DOHH2 (cell line): ENCODE data around the gene KCTD1.

ENCODE experiments used
- H3F3A ChIP-seq: fragments of 200-600 bp; sonication (generic), shearing (Covaris generic); 2 replicates; pipeline ENCODE4 v1.6.0; 2016; ENCODE audit warnings: antibody characterized with exemption, mild to moderate bottlenecking; ENCODE audit not compliant: control insufficient read depth, insufficient read depth
- H3K27ac ChIP-seq: fragments of 200-600 bp; sonication (generic); 2 replicates; pipeline ENCODE4 v1.5.1; 2014; ENCODE audit warnings: low read depth, mild to moderate bottlenecking, low read length, moderate library complexity
- H3K27me3 ChIP-seq: fragments of 200-600 bp; sonication (generic); 2 replicates; pipeline ENCODE4 v1.6.1; 2014; ENCODE audit warnings: mild to moderate bottlenecking, low read length, mixed read lengths; ENCODE audit not compliant: control insufficient read depth
- H3K36me3 ChIP-seq: fragments of 200-600 bp; sonication (generic); 2 replicates; pipeline ENCODE4 v1.6.1; 2014; ENCODE audit warnings: mild to moderate bottlenecking, low read length, moderate library complexity, mixed read lengths; ENCODE audit not compliant: control insufficient read depth
- H3K4me1 ChIP-seq: fragments of 200-600 bp; sonication (generic); 2 replicates; pipeline ENCODE4 v1.6.1; 2014; ENCODE audit warnings: mild to moderate bottlenecking, low read length, mixed read lengths; ENCODE audit not compliant: control insufficient read depth
- H3K4me2 ChIP-seq: fragments of 200-600 bp; sonication (generic); 2 replicates; pipeline ENCODE4 v1.6.0; 2014; ENCODE audit warnings: mild to moderate bottlenecking, low read length, moderate library complexity
- H3K4me3 ChIP-seq: fragments of 200-600 bp; sonication (generic); 2 replicates; pipeline ENCODE4 v1.5.1; 2014; ENCODE audit warnings: mild to moderate bottlenecking, low read length, mixed read lengths
- H3K79me2 ChIP-seq: fragments of 200-600 bp; sonication (generic); 2 replicates; pipeline ENCODE4 v1.6.1; 2014; ENCODE audit warnings: mild to moderate bottlenecking, low read length, mixed read lengths; ENCODE audit not compliant: control insufficient read depth
- H3K9me2 ChIP-seq: fragments of 200-600 bp; sonication (generic); replicated peaks from 2 replicates; pipeline ENCODE4 v1.6.1; 2014; ENCODE audit warnings: mild to moderate bottlenecking, low read length, mixed read lengths; ENCODE audit not compliant: control insufficient read depth
- H3K9me3 ChIP-seq: fragments of 200-600 bp; sonication (generic); 2 replicates; pipeline ENCODE4 v1.6.1; 2014; ENCODE audit warnings: antibody characterized with exemption, low read length, mixed read lengths; ENCODE audit not compliant: control insufficient read depth, insufficient read depth
- H4K20me1 ChIP-seq: fragments of 200-600 bp; sonication (generic); 2 replicates; pipeline ENCODE4 v1.6.0; 2014; ENCODE audit warnings: low read depth, mild to moderate bottlenecking, antibody characterized with exemption, low read length, moderate library complexity; ENCODE audit not compliant: control insufficient read depth, insufficient read depth
- EZH2phosphoT487 ChIP-seq: fragments of 200-600 bp; sonication (generic); IDR thresholded peaks from 2 replicates; pipeline ENCODE4 v1.6.1; 2017; ENCODE audit warnings: borderline replicate concordance, mild to moderate bottlenecking, antibody characterized with exemption, low read length, moderate library complexity, mixed read lengths
- TF ChIP-seq, protein P1 (sequence below): fragments of 200-600 bp; sonication (generic); IDR thresholded peaks from one replicate; pipeline ENCODE4 v1.5.1; 2014; ENCODE audit warnings: antibody characterized with exemption, mild to moderate bottlenecking, low read depth, low read length; ENCODE audit not compliant: poor library complexity, severe bottlenecking

KCTD1 gene

GRCh38 chr18:26491194-26491816, 57.0 kb downstream of the KCTD1 start:
- H3K4me2 ChIP-seq, result no peak overlapping the region
- H3K9me3 ChIP-seq, result no peaks in the 10 kb centered on the region
- H3K79me2 ChIP-seq, result no peaks in the 10 kb centered on the region
- no peaks in the 10 kb centered on the region for H4K20me1 ChIP-seq
- H3K36me3 ChIP-seq, result no peaks in the 10 kb centered on the region
- no peaks in the 10 kb centered on the region for H3F3A ChIP-seq
- TF ChIP-seq, protein P1, sequence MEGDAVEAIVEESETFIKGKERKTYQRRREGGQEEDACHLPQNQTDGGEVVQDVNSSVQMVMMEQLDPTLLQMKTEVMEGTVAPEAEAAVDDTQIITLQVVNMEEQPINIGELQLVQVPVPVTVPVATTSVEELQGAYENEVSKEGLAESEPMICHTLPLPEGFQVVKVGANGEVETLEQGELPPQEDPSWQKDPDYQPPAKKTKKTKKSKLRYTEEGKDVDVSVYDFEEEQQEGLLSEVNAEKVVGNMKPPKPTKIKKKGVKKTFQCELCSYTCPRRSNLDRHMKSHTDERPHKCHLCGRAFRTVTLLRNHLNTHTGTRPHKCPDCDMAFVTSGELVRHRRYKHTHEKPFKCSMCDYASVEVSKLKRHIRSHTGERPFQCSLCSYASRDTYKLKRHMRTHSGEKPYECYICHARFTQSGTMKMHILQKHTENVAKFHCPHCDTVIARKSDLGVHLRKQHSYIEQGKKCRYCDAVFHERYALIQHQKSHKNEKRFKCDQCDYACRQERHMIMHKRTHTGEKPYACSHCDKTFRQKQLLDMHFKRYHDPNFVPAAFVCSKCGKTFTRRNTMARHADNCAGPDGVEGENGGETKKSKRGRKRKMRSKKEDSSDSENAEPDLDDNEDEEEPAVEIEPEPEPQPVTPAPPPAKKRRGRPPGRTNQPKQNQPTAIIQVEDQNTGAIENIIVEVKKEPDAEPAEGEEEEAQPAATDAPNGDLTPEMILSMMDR, result no peak
- no peak for TF ChIP-seq EZH2phosphoT487
- no peaks in the 10 kb centered on the region for H3K27me3 ChIP-seq
- H3K4me3 ChIP-seq, result no peak overlapping the region
- H3K4me1 ChIP-seq, result no peaks in the 10 kb centered on the region
- no peaks in the 10 kb centered on the region for H3K9me2 ChIP-seq
- no peak overlapping the region for H3K27ac ChIP-seq

DNA sequence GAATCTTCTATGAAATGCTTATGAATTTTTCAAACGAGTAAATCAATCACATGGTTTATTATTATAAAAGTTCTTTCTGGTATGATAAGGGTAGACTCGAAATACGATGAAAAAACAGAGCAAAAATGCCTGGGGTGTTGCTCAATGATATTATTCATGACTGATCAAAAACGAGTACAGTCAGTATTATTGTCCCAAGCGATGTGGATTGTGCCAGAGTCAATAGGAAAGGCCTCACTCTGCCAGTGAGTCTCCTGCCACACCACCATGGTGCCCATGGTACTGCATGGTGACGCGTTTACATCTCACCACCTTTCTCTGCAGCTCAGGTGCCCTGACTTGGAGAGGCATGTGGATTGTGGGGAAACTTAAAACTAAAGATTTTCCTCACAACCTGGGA, 58.5 kb downstream of the KCTD1 start:
- Histone ChIP-seq H3K27ac (no peak overlapping the region), H3K4me2 (no peak overlapping the region), H3F3A (no peaks in the 10 kb centered on the region), H3K9me3 (no peaks in the 10 kb centered on the region), H3K9me2 (no peaks in the 10 kb centered on the region), H3K36me3 (no peaks in the 10 kb centered on the region), H3K4me3 (no peak overlapping the region), H3K27me3 (no peaks in the 10 kb centered on the region), H4K20me1 (no peaks in the 10 kb centered on the region), H3K4me1 (no peaks in the 10 kb centered on the region), H3K79me2 (no peaks in the 10 kb centered on the region)
- no peak for TF ChIP-seq EZH2phosphoT487
- TF ChIP-seq, protein P1, result no peak

DNA sequence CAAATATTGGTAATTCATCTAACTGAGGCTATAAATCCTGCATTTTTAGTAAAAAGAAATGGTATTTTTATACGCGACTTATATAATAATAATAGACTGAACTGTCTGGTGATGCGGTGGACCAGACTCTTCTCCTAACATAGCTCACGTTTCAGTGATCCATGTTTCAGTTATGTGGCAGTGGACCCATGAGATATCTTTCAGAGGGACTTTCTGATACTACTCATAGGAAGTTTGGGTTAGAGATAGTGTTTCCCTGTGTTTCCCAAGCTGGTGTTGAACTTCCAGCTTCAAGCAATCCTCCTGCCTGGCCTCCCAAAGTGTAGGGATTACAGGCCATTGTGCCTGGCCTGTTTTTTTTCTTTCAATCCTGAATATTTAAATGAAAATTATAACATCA, 59.2 kb downstream of the KCTD1 start:
- Histone ChIP-seq H3K79me2 (no peaks in the 10 kb centered on the region), H3K9me3 (no peaks in the 10 kb centered on the region), H4K20me1 (no peaks in the 10 kb centered on the region), H3K4me1 (no peaks in the 10 kb centered on the region), H3F3A (no peaks in the 10 kb centered on the region), H3K9me2 (no peaks in the 10 kb centered on the region), H3K27ac (no peak overlapping the region), H3K36me3 (no peaks in the 10 kb centered on the region), H3K4me2 (no peak overlapping the region), H3K4me3 (no peak overlapping the region), H3K27me3 (no peaks in the 10 kb centered on the region)
- TF ChIP-seq, protein P1, result no peak
- TF ChIP-seq EZH2phosphoT487, result no peak
